Bronchial epithelial cell (primary cell): ENCODE measurements around the gene SPPL2B. TPM values are rescaled to one million over a fixed set of nuclear protein-coding genes. Genes with fewer than 3 reads are reported as not detected.

ENCODE experiments used
- DNase-seq: peaks from one replicate; pipeline ENCODE4 v3.0.0-alpha.2; 2010; ENCODE audit warnings: low read depth
- FAIRE-seq: peaks from 2 replicates; lab custom pipeline; 2011; peaks lifted over from hg19 to GRCh38; lab: Jason Lieb, UNC
- H3K27me3 ChIP-seq: 2 replicates; pipeline ENCODE4 v1.5.1; 2011; ENCODE audit warnings: low read length; ENCODE audit not compliant: control insufficient read depth, insufficient read depth
- H3K36me3 ChIP-seq: 2 replicates; pipeline ENCODE4 v1.5.1; 2011; ENCODE audit warnings: low read length; ENCODE audit not compliant: control insufficient read depth, insufficient read depth
- H3K4me3 ChIP-seq: 2 replicates; pipeline ENCODE4 v1.5.1; 2011; ENCODE audit warnings: mild to moderate bottlenecking, low read depth, low read length, control low read depth
- CTCF ChIP-seq: IDR thresholded peaks from 2 replicates; pipeline ENCODE4 v1.5.1; 2011; ENCODE audit warnings: mild to moderate bottlenecking, moderate library complexity, low read length, control low read depth, inconsistent platforms; ENCODE audit not compliant: insufficient read depth, severe bottlenecking
- total RNA-seq: library from RNA; depleted of rRNA; stranded (reverse); fragments of >200 nt; gene quantifications from 2 replicates; pipeline ENCODE4 v1.2.1, GENCODE V29; 2014

The SPPL2B gene
- total RNA-seq, 1 donor from 2014 or later: 10.0 TPM

- FAIRE-seq (no peak), DNase-seq (no peak)
Observed at GRCh38 chr19:2289714-2290435, 38.6 kb upstream of the SPPL2B start.

GRCh38 chr19:2290441-2291184 is 37.9 kb upstream of the SPPL2B start:
- FAIRE-seq (no peak), DNase-seq (no peak)
- TF ChIP-seq CTCF: no peak
- no peaks in the 10 kb centered on the region for H3K36me3 ChIP-seq
- no peak overlapping the region for H3K4me3 ChIP-seq
- peaks cover 49% of the 10 kb centered on the region for H3K27me3 ChIP-seq

More at GRCh38 chr19:2289714-2290435, 38.6 kb upstream of the SPPL2B start:
- Histone ChIP-seq H3K36me3 (no peaks in the 10 kb centered on the region), H3K27me3 (peaks cover 48% of the 10 kb centered on the region), H3K4me3 (no peak overlapping the region)
- TF ChIP-seq CTCF: no peak

DNA sequence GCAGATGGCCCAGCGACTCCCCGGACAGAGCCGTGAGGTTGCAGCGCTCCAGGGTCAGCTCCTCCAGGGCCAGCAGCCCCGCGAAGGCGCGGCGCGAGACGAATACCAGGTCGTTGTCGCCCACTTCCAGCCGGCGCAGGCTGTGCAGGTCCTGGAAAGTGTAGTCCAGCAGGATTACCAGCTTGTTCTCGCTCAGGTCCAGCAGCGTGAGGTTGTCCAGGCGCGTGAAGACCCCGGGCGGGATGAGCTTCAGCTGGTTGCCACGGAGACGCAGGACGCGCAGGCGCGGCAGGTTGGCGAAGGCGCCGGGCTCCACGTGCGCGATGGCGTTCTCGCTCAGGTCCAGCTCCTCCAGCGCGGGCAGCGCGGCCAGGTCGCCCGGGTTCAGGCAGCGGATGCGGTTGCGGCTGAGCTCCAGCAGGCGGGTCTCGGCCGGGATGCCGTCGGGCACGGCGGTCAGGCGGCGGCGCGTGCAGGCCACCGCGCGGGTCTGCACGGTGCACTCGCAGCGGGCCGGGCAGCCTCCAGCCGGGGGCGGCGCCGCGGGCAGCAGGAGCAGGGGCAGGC is 37.2 kb upstream of the SPPL2B start:
- H3K36me3 ChIP-seq: no peaks in the 10 kb centered on the region
- H3K27me3 ChIP-seq: peaks cover 51% of the 10 kb centered on the region
- DNase-seq (no peak), FAIRE-seq (no peak)
- H3K4me3 ChIP-seq: no peak overlapping the region
- TF ChIP-seq CTCF: no peak

GRCh38 chr19:2294687-2295335 is 33.7 kb upstream of the SPPL2B start:
- no peak for FAIRE-seq
- Histone ChIP-seq H3K4me3 (no peak overlapping the region), H3K36me3 (no peaks in the 10 kb centered on the region), H3K27me3 (peaks cover 30% of the 10 kb centered on the region)
- no peak for TF ChIP-seq CTCF
- no peak for DNase-seq

DNA sequence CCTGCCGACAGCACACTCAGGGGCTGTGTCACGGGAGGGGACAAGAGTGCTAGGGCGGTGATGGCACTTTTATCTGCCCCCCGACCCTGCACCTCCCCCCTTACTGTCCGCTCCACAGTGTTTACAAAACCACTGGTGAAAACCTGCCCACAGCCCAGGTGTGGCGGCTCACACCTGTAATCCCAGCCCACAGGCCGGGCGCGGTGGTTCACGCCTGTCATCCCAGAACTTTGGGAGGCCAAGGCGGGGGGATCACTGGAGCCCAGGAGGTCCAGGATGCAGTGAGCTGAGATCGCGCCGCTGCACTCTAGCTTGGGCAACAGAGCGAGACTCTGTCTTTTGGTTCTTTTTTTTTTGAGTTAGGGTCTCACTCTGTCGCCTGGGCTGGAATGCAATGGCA is 32.3 kb upstream of the SPPL2B start:
- H3K4me3 ChIP-seq: no peak overlapping the region
- H3K27me3 ChIP-seq: peaks cover 19% of the 10 kb centered on the region
- no peak for TF ChIP-seq CTCF
- FAIRE-seq (no peak), DNase-seq (no peak)
- H3K36me3 ChIP-seq: no peaks in the 10 kb centered on the region
